HepG2 (cell line): ENCODE measurements around the gene CYSLTR2. TPM values are rescaled to one million over a fixed set of nuclear protein-coding genes. Genes with fewer than 3 reads are reported as not detected.

ENCODE experiments used
- ASH2L ChIP-seq: fragments of 300-600, 200-600 bp; sonication (generic); IDR thresholded peaks from 2 replicates; pipeline ENCODE4 v1.7.0; 2017; ENCODE audit warnings: low read depth, mild to moderate bottlenecking, moderate library complexity, mixed read lengths, low read length; ENCODE audit not compliant: insufficient read length
- ATF1 ChIP-seq: IDR thresholded peaks from 2 replicates; pipeline ENCODE4 v1.6.1; 2016; ENCODE audit warnings: mild to moderate bottlenecking, control low read depth
- BCL6 ChIP-seq: IDR thresholded peaks from 2 replicates; pipeline ENCODE4 v1.6.1; 2016; ENCODE audit warnings: missing genetic modification reagents, missing compliant biosample characterization
- ESRRA ChIP-seq: sonication (generic); formaldehyde crosslinking; IDR thresholded peaks from 2 replicates; pipeline ENCODE4 v1.5.1; 2020; ENCODE audit warnings: mild to moderate bottlenecking, low read depth, missing genetic modification reagents
- GZF1 ChIP-seq: sonication (generic); formaldehyde crosslinking; IDR thresholded peaks from 2 replicates; pipeline ENCODE4 v1.5.1; 2020; ENCODE audit warnings: mild to moderate bottlenecking, missing genetic modification reagents
- HOXA3 ChIP-seq: sonication (generic); formaldehyde crosslinking; IDR thresholded peaks from 2 replicates; pipeline ENCODE4 v1.5.0; 2020; ENCODE audit warnings: missing genetic modification reagents
- KMT2B ChIP-seq: IDR thresholded peaks from 2 replicates; pipeline ENCODE4 v1.6.1; 2016; ENCODE audit warnings: missing genetic modification reagents, missing compliant biosample characterization
- MAFF ChIP-seq: IDR thresholded peaks from 2 replicates; pipeline ENCODE4 v1.6.1; 2011; ENCODE audit warnings: low read depth, low read length, improper control_type of control experiment
- MBNL3 ChIP-seq: fragments of 250-450 bp; sonication (Bioruptor Pico); conservative IDR thresholded peaks from 2 replicates; pipeline ENCODE4 v1.8.0; 2022; ENCODE audit warnings: mild to moderate bottlenecking, inconsistent platforms
- PRDM4 ChIP-seq: sonication (generic); formaldehyde crosslinking; IDR thresholded peaks from 2 replicates; pipeline ENCODE4 v1.9.0; 2021; ENCODE audit warnings: missing genetic modification reagents, borderline replicate concordance
- RBM22 ChIP-seq: fragments of 200-400 bp; formaldehyde crosslinking; optimal IDR thresholded peaks from 2 replicates; pipeline ENCODE3; 2017; ENCODE audit warnings: mild to moderate bottlenecking, low read length, moderate library complexity
- RNF2 ChIP-seq: fragments of 450-650 bp; conservative IDR thresholded peaks from 2 replicates; pipeline ENCODE4 v1.6.1; 2016; ENCODE audit warnings: low read depth
- ZNF101 ChIP-seq: sonication (generic); formaldehyde crosslinking; IDR thresholded peaks from 2 replicates; pipeline ENCODE4 v1.4.0; 2020; ENCODE audit warnings: mild to moderate bottlenecking, low read depth, missing genetic modification reagents, borderline replicate concordance
- ZNF136 ChIP-seq: sonication (generic); formaldehyde crosslinking; IDR thresholded peaks from 2 replicates; pipeline ENCODE4 v1.8.1; 2022; ENCODE audit warnings: low read depth, mild to moderate bottlenecking, moderate library complexity, missing genetic modification reagents
- ZNF33A ChIP-seq: sonication (generic); formaldehyde crosslinking; IDR thresholded peaks from 2 replicates; pipeline ENCODE4 v1.5.1; 2020; ENCODE audit warnings: missing genetic modification reagents, mild to moderate bottlenecking, moderate library complexity, borderline replicate concordance
- ZNF567 ChIP-seq: sonication (generic); formaldehyde crosslinking; IDR thresholded peaks from 2 replicates; pipeline ENCODE4 v1.8.1; 2023; ENCODE audit warnings: mild to moderate bottlenecking, missing genetic modification reagents, borderline replicate concordance
- ZNF577 ChIP-seq: sonication (generic); formaldehyde crosslinking; IDR thresholded peaks from 2 replicates; pipeline ENCODE4 v1.4.0; 2020; ENCODE audit warnings: mild to moderate bottlenecking, low read depth, missing genetic modification reagents, borderline replicate concordance
- ZNF709 ChIP-seq: sonication (generic); formaldehyde crosslinking; IDR thresholded peaks from 2 replicates; pipeline ENCODE4 v1.5.0; 2020; ENCODE audit warnings: mild to moderate bottlenecking, missing genetic modification reagents
- ZNF766 ChIP-seq: sonication (generic); formaldehyde crosslinking; IDR thresholded peaks from 2 replicates; pipeline ENCODE4 v1.5.0; 2020; ENCODE audit warnings: missing genetic modification reagents, borderline replicate concordance
- ZNF775 ChIP-seq: sonication (generic); formaldehyde crosslinking; IDR thresholded peaks from 2 replicates; pipeline ENCODE4 v1.4.0; 2020; ENCODE audit warnings: missing genetic modification reagents, mild to moderate bottlenecking, moderate library complexity, borderline replicate concordance
- polyA plus RNA-seq, 8 experiments: library from polyadenylated mRNA; depleted of rRNA in 3 of 8; stranded (reverse) in 7 of 8; unstranded in 1 of 8; fragments of >200 nt; fragmentation: Illumina TruSeq in 4 of 8; extraction: Trizol in 4 of 8; gene quantifications; 2 replicates each; pipeline versions ENCODE4 v1.2.1 to v1.2.3, GENCODE V29; 2011 to 2016; ENCODE audit warnings: low read depth in 4 of 8, missing spikeins in 1 of 8, mixed read lengths in 1 of 8; ENCODE audit not compliant: insufficient read depth in 1 of 8
- total RNA-seq, 5 experiments: library from RNA; depleted of rRNA; stranded (reverse); fragments of >200 nt; fragmentation: Illumina TruSeq; extraction: Trizol; gene quantifications; 2 replicates each; pipeline ENCODE4 v1.2.3, GENCODE V29; 2016; ENCODE audit warnings: low read depth in 1 of 5
- TF ChIP-seq, protein P1 (sequence below): sonication (generic); formaldehyde crosslinking; IDR thresholded peaks from 2 replicates; pipeline ENCODE4 v1.5.0; 2020; ENCODE audit warnings: missing genetic modification reagents, mild to moderate bottlenecking, borderline replicate concordance
- TF ChIP-seq, protein P2 (sequence below): IDR thresholded peaks from 2 replicates; pipeline ENCODE4 v1.6.1; 2016; ENCODE audit warnings: missing compliant biosample characterization, missing genetic modification reagents, borderline replicate concordance
- TF ChIP-seq, protein P3 (sequence below): sonication (generic); formaldehyde crosslinking; IDR thresholded peaks from 2 replicates; pipeline ENCODE4 v1.4.0; 2020; ENCODE audit warnings: missing genetic modification reagents
- TF ChIP-seq, protein P4 (sequence below): sonication (generic); formaldehyde crosslinking; IDR thresholded peaks from 2 replicates; pipeline ENCODE4 v1.8.0; 2022; ENCODE audit warnings: mild to moderate bottlenecking, missing genetic modification reagents, moderate library complexity

Gene CYSLTR2
- total and polyA plus RNA-seq, 2 of the 13 experiments (the other 11 are each of a cell fraction or from before 2014, with no cell fraction given), result not detected

- TF ChIP-seq PRDM4 (no peak), KMT2B (0 out of 2 replicates have a peak, but pooled peaks have one; percentile 18), ZNF101 (CRISPR knock-in tag) (no peak), ZNF775 (CRISPR knock-in tag) (no peak), ATF1 (CRISPR knock-in tag) (peak; percentile 71), ZNF577 (CRISPR knock-in tag) (no peak), RNF2 (no peak), ZNF567 (CRISPR knock-in tag) (no peak), ZNF709 (CRISPR knock-in tag) (no peak), ZNF33A (CRISPR knock-in tag) (no peak), GZF1 (no peak), ZNF766 (CRISPR knock-in tag) (no peak), MAFF (no peak), ESRRA (CRISPR knock-in tag) (peak; percentile 46; the same call in 1 of the 2 replicates), RBM22 (no peak), BCL6 (peak; percentile 92), ZNF136 (CRISPR knock-in tag) (no peak), ASH2L (peak; percentile 44), MBNL3 (CRISPR knock-in tag) (no peak), HOXA3 (CRISPR knock-in tag) (peak; percentile 81)
- TF ChIP-seq, protein P1, sequence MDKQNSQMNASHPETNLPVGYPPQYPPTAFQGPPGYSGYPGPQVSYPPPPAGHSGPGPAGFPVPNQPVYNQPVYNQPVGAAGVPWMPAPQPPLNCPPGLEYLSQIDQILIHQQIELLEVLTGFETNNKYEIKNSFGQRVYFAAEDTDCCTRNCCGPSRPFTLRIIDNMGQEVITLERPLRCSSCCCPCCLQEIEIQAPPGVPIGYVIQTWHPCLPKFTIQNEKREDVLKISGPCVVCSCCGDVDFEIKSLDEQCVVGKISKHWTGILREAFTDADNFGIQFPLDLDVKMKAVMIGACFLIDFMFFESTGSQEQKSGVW (CRISPR knock-in tag), result no peak
- TF ChIP-seq, protein P2, sequence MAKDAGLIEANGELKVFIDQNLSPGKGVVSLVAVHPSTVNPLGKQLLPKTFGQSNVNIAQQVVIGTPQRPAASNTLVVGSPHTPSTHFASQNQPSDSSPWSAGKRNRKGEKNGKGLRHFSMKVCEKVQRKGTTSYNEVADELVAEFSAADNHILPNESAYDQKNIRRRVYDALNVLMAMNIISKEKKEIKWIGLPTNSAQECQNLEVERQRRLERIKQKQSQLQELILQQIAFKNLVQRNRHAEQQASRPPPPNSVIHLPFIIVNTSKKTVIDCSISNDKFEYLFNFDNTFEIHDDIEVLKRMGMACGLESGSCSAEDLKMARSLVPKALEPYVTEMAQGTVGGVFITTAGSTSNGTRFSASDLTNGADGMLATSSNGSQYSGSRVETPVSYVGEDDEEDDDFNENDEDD (CRISPR knock-in tag), result no peak
- TF ChIP-seq, protein P3, sequence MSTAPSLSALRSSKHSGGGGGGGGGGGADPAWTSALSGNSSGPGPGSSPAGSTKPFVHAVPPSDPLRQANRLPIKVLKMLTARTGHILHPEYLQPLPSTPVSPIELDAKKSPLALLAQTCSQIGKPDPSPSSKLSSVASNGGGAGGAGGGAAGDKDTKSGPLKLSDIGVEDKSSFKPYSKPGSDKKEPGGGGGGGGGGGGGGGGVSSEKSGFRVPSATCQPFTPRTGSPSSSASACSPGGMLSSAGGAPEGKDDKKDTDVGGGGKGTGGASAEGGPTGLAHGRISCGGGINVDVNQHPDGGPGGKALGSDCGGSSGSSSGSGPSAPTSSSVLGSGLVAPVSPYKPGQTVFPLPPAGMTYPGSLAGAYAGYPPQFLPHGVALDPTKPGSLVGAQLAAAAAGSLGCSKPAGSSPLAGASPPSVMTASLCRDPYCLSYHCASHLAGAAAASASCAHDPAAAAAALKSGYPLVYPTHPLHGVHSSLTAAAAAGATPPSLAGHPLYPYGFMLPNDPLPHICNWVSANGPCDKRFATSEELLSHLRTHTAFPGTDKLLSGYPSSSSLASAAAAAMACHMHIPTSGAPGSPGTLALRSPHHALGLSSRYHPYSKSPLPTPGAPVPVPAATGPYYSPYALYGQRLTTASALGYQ (CRISPR knock-in tag), result 0 out of 2 replicates have a peak, but pooled peaks have one; percentile 29
- TF ChIP-seq, protein P4, sequence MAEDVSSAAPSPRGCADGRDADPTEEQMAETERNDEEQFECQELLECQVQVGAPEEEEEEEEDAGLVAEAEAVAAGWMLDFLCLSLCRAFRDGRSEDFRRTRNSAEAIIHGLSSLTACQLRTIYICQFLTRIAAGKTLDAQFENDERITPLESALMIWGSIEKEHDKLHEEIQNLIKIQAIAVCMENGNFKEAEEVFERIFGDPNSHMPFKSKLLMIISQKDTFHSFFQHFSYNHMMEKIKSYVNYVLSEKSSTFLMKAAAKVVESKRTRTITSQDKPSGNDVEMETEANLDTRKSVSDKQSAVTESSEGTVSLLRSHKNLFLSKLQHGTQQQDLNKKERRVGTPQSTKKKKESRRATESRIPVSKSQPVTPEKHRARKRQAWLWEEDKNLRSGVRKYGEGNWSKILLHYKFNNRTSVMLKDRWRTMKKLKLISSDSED (CRISPR knock-in tag), result no peak
Measured at GRCh38 chr13:48626077-48626449, 27.7 kb upstream of the CYSLTR2 start (continued).
